PC-3 (cell line): ENCODE data around the gene KANSL2.

ENCODE experiments used
- CTCF ChIP-seq: fragments of 300-600 bp; sonication (generic); conservative IDR thresholded peaks from 2 replicates; pipeline ENCODE4 v1.5.1; 2017; ENCODE audit warnings: antibody characterized with exemption, low read depth, mild to moderate bottlenecking, low read length
- EZH2 ChIP-seq: fragments of 300-600 bp; sonication (generic); IDR thresholded peaks from one replicate; pipeline ENCODE4 v1.6.1; 2017; ENCODE audit warnings: antibody characterized with exemption, mild to moderate bottlenecking, low read length; ENCODE audit not compliant: unreplicated experiment
- EZH2phosphoT487 ChIP-seq: fragments of 300-600 bp; sonication (generic); IDR thresholded peaks from 2 replicates; pipeline ENCODE4 v1.6.1; 2018; ENCODE audit warnings: mild to moderate bottlenecking, antibody characterized with exemption, low read length, borderline replicate concordance

DNA sequence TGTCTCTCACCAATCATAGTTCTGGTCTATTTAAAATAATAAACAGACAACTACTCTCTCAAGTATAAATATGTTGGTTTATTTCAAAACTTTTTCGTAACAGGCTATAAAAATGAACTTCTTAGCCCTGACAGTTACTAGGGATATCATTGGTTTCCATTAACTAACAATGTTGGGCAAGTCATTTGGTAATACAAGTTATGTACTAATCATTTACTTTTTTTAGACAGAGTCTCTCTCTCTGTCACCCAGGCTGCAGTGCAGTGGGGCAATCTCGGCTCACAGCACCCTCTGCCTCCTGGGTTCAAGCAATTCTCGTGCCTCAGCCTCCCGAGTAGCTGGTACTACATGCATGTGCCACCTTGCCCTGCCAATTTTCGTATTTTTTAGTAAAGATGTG is 14.6 kb upstream of the KANSL2 start:
- TF ChIP-seq CTCF (no peak), EZH2 (no peak), EZH2phosphoT487 (no peak)
